ENCODE measurements around the gene SNX7. TPM values are rescaled to one million over a fixed set of nuclear protein-coding genes. Genes with fewer than 3 reads are reported as not detected.

Gene SNX7
- total RNA-seq, 1 experiment from 2014 or later: 17.5 TPM

DNA sequence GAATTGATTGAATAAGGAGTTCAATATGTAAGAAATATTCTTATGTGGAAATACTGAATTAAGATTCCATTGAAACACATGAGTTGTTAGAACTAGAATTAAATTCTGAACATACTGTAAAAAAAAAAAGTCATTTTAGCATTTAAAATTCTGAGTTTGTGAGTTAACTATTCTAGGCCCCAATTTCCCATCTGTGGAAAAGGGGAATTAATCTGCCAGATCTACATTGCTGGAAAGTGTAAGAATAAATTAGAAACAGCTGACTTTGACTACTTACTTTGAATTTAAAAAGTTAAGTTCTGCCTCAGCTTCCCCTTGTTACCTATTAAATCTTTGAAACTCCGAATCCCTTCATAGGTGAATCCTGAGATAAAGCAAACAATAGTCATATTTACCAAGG lies 103.0 kb downstream of the SNX7 start:
- ChIA-PET POLR2A (no interaction called here), CTCF (interaction anchor here (1.1 kb wide), 1 partner anchor 16 kb away, joined by 3 read pairs; no protein-coding TSS in a partner anchor)
- H3K36me3 Mint-ChIP-seq (ENCODE audit: insufficient read depth, unreplicated experiment): no peaks in the 10 kb centered on the region
- Histone ChIP-seq H3K4me3 (ENCODE audit: low read depth, low read length) (no peak overlapping the region), H3K36me3 (ENCODE audit: control insufficient read depth, insufficient read depth, low read length) (no peaks in the 10 kb centered on the region), H3K4me1 (no peaks in the 10 kb centered on the region), H3K27me3 (replicated peaks; ENCODE audit: control insufficient read depth, insufficient read depth, low read length) (no peaks in the 10 kb centered on the region), H3K9me3 (no peaks in the 10 kb centered on the region)
- BruUV-seq (replicated peaks): no TSS peak
- no peak for DNase-seq
- H3K27me3 Mint-ChIP-seq (ENCODE audit: insufficient read depth, unreplicated experiment): no peaks in the 10 kb centered on the region
- no peak overlapping the region for H3K4me3 Mint-ChIP-seq (ENCODE audit: unreplicated experiment)
- TF ChIP-seq CTCF (IDR thresholded peaks at IDR 0.05; ENCODE audit: insufficient read depth in 1 of 2, low read depth in 1 of 2, low read length in 1 of 2, severe bottlenecking in 1 of 2, unreplicated experiment in 1 of 2): no peak
- H3K27ac Mint-ChIP-seq (ENCODE audit: unreplicated experiment): no peak overlapping the region
- intact Hi-C loops (cut with micrococcal nuclease; ENCODE audit: unreplicated experiment): no loop called here
- no peaks in the 10 kb centered on the region for H3K9me3 Mint-ChIP-seq (ENCODE audit: unreplicated experiment)
- no peaks in the 10 kb centered on the region for H3K4me1 Mint-ChIP-seq (ENCODE audit: low read depth, unreplicated experiment)

DNA sequence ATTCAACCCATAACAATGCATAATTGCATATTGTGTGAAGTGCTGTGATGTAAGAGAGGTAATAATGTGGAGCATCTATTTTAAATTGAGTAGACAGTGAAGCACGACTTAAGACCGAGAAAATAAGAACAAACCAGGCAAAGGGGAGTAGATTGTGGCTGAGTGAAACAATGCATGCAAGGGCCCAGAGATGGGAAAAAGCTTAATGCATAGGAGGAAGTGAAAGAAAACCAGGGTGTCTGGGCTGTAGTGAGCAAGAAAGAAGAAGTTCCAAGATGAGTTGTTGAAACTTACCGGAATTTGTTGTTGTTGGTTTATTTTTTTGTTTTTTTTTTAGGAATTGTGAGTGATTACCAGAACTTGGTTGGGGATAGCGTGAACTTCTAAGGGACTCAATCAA lies 104.7 kb downstream of the SNX7 start:
- Histone ChIP-seq H3K9me3 (no peaks in the 10 kb centered on the region), H3K27me3 (replicated peaks; ENCODE audit: control insufficient read depth, insufficient read depth, low read length) (no peaks in the 10 kb centered on the region), H3K36me3 (ENCODE audit: control insufficient read depth, insufficient read depth, low read length) (no peaks in the 10 kb centered on the region), H3K4me1 (no peaks in the 10 kb centered on the region), H3K4me3 (ENCODE audit: low read depth, low read length) (no peak overlapping the region)
- POLR2A ChIA-PET: no interaction called here
- CTCF ChIA-PET: no interaction called here
- H3K27ac Mint-ChIP-seq (ENCODE audit: unreplicated experiment): no peak overlapping the region
- H3K4me1 Mint-ChIP-seq (ENCODE audit: low read depth, unreplicated experiment): no peaks in the 10 kb centered on the region
- DNase-seq: no peak
- no peak for TF ChIP-seq CTCF (IDR thresholded peaks at IDR 0.05; ENCODE audit: insufficient read depth in 1 of 2, low read depth in 1 of 2, low read length in 1 of 2, severe bottlenecking in 1 of 2, unreplicated experiment in 1 of 2)
- H3K27me3 Mint-ChIP-seq (ENCODE audit: insufficient read depth, unreplicated experiment): no peaks in the 10 kb centered on the region
- intact Hi-C loops (cut with micrococcal nuclease; ENCODE audit: unreplicated experiment): no loop called here
- H3K4me3 Mint-ChIP-seq (ENCODE audit: unreplicated experiment): no peak overlapping the region
- H3K9me3 Mint-ChIP-seq (ENCODE audit: unreplicated experiment): no peaks in the 10 kb centered on the region
- no peaks in the 10 kb centered on the region for H3K36me3 Mint-ChIP-seq (ENCODE audit: insufficient read depth, unreplicated experiment)
- no TSS peak for BruUV-seq (replicated peaks)

DNA sequence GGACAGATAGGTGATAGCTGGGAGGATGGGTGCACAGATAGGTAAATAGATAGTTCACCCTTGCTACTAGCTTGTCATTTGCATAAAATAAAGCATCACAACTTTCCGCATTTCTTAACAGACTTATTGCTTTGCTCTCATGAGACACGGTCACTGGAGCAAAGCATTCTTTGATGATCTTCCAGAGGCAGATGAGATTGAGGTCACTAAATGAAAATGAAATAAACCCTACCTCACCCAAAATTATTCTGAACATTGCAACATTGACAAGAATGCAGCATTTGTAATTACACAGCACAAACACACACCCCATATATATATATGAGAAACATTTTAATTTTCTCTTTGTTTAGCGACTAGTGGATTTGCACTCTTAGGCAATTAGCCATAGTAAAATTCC lies 107.6 kb downstream of the SNX7 start:
- Mint-ChIP-seq H3K4me1 (ENCODE audit: low read depth, unreplicated experiment) (no peaks in the 10 kb centered on the region), H3K36me3 (ENCODE audit: insufficient read depth, unreplicated experiment) (no peaks in the 10 kb centered on the region), H3K4me3 (ENCODE audit: unreplicated experiment) (no peak overlapping the region), H3K27ac (ENCODE audit: unreplicated experiment) (no peak overlapping the region), H3K27me3 (ENCODE audit: insufficient read depth, unreplicated experiment) (no peaks in the 10 kb centered on the region), H3K9me3 (ENCODE audit: unreplicated experiment) (no peaks in the 10 kb centered on the region)
- no peaks in the 10 kb centered on the region for H3K36me3 ChIP-seq (ENCODE audit: control insufficient read depth, insufficient read depth, low read length)
- intact Hi-C loops (cut with micrococcal nuclease; ENCODE audit: unreplicated experiment): no loop called here
- H3K4me1 ChIP-seq: no peaks in the 10 kb centered on the region
- no peaks in the 10 kb centered on the region for H3K9me3 ChIP-seq
- no TSS peak for BruUV-seq (replicated peaks)
- DNase-seq: no peak
- TF ChIP-seq CTCF (IDR thresholded peaks at IDR 0.05; ENCODE audit: insufficient read depth in 1 of 2, low read depth in 1 of 2, low read length in 1 of 2, severe bottlenecking in 1 of 2, unreplicated experiment in 1 of 2): no peak
- ChIA-PET POLR2A (no interaction called here), CTCF (no interaction called here)
- no peaks in the 10 kb centered on the region for H3K27me3 ChIP-seq (replicated peaks; ENCODE audit: control insufficient read depth, insufficient read depth, low read length)
- H3K4me3 ChIP-seq (ENCODE audit: low read depth, low read length): no peak overlapping the region

Data from Caco-2 (cell line).